MM.1S (cell line): ENCODE results near the gene KIF21B.
A peak's percentile ranks its signal among the peaks of the same experiment; 100 is the strongest.

Source experiments
- DNase-seq: peaks from one replicate; pipeline ENCODE4 v3.0.0-alpha.2; 2015
- H2AFZ ChIP-seq: fragments of 300-600 bp; sonication (generic); 2 replicates; pipeline ENCODE4 v1.6.0; 2016; ENCODE audit warnings: antibody characterized with exemption, low read length
- H3F3A ChIP-seq: fragments of 300-600 bp; sonication (generic); 2 replicates; pipeline ENCODE4 v1.6.1; 2016; ENCODE audit warnings: mild to moderate bottlenecking, antibody characterized with exemption, low read length, moderate library complexity, mixed read lengths; ENCODE audit not compliant: insufficient read depth
- H3K27ac ChIP-seq: fragments of 300-600 bp; sonication (generic); 2 replicates; pipeline ENCODE4 v1.5.1; 2016; ENCODE audit warnings: mild to moderate bottlenecking, low read length
- H3K27me3 ChIP-seq: fragments of 300-600 bp; sonication (generic); replicated peaks from 2 replicates; pipeline ENCODE4 v1.6.0; 2016; ENCODE audit warnings: low read length; ENCODE audit not compliant: insufficient read depth
- H3K36me3 ChIP-seq: fragments of 300-600 bp; sonication (generic); replicated peaks from 2 replicates; pipeline ENCODE4 v1.6.1; 2016; ENCODE audit warnings: mild to moderate bottlenecking, low read length, mixed read lengths; ENCODE audit not compliant: insufficient read depth
- H3K4me1 ChIP-seq: fragments of 300-600 bp; sonication (generic); 2 replicates; pipeline ENCODE4 v1.6.1; 2016; ENCODE audit warnings: low read length, mixed read lengths
- H3K4me2 ChIP-seq: fragments of 300-600 bp; sonication (generic); 2 replicates; pipeline ENCODE4 v1.6.0; 2016; ENCODE audit warnings: low read depth, low read length
- H3K4me3 ChIP-seq: fragments of 300-600 bp; sonication (generic); 2 replicates; pipeline ENCODE4 v1.5.1; 2016; ENCODE audit warnings: low read length, mixed read lengths
- H3K79me2 ChIP-seq: fragments of 300-600 bp; sonication (generic); 2 replicates; pipeline ENCODE4 v1.6.1; 2016; ENCODE audit warnings: mixed run types, low read length, mixed read lengths
- H3K9ac ChIP-seq: fragments of 300-600 bp; sonication (generic); 2 replicates; pipeline ENCODE4 v1.6.1; 2016; ENCODE audit warnings: low read length, mixed read lengths
- H3K9me2 ChIP-seq: fragments of 300-600 bp; sonication (generic); replicated peaks from 2 replicates; pipeline ENCODE4 v1.6.1; 2016; ENCODE audit warnings: mild to moderate bottlenecking, low read length, mixed read lengths; ENCODE audit not compliant: insufficient read depth
- H3K9me3 ChIP-seq: fragments of 300-600 bp; sonication (generic); replicated peaks from 2 replicates; pipeline ENCODE4 v1.6.1; 2016; ENCODE audit warnings: mild to moderate bottlenecking, low read length, mixed read lengths; ENCODE audit not compliant: insufficient read depth
- H4K20me1 ChIP-seq: fragments of 300-600 bp; sonication (generic); 2 replicates; pipeline ENCODE4 v1.6.1; 2016; ENCODE audit warnings: mild to moderate bottlenecking, low read length, moderate library complexity, mixed read lengths; ENCODE audit not compliant: insufficient read depth
- EZH2 ChIP-seq: fragments of 300-600 bp; sonication (generic); optimal IDR thresholded peaks from 2 replicates; pipeline ENCODE3; 2017; ENCODE audit warnings: low read depth, mild to moderate bottlenecking, antibody characterized with exemption, low read length, mixed read lengths
- EZH2phosphoT487 ChIP-seq: fragments of 300-600 bp; sonication (generic); IDR thresholded peaks from 2 replicates; pipeline ENCODE4 v1.6.1; 2018; ENCODE audit warnings: antibody characterized with exemption, low read length
- TF ChIP-seq, protein P1 (sequence below): fragments of 300-600 bp; sonication (generic); IDR thresholded peaks from 2 replicates; pipeline ENCODE4 v1.5.1; 2016; ENCODE audit warnings: antibody characterized with exemption, low read length, mixed read lengths

The KIF21B gene

GRCh38 chr1:201042779-201043461 lies 19.4 kb upstream of the KIF21B start:
- no peak overlapping the region for H3K9ac ChIP-seq
- H3K27ac ChIP-seq = no peak overlapping the region
- no peak overlapping the region; the same call in 1 of the 2 replicates for H2AFZ ChIP-seq
- no peaks in the 10 kb centered on the region for H3K79me2 ChIP-seq
- no peaks in the 10 kb centered on the region for H3K9me2 ChIP-seq
- H3K4me2 ChIP-seq = no peak overlapping the region
- H4K20me1 ChIP-seq = no peaks in the 10 kb centered on the region
- TF ChIP-seq EZH2 = no peak
- TF ChIP-seq, protein P1, sequence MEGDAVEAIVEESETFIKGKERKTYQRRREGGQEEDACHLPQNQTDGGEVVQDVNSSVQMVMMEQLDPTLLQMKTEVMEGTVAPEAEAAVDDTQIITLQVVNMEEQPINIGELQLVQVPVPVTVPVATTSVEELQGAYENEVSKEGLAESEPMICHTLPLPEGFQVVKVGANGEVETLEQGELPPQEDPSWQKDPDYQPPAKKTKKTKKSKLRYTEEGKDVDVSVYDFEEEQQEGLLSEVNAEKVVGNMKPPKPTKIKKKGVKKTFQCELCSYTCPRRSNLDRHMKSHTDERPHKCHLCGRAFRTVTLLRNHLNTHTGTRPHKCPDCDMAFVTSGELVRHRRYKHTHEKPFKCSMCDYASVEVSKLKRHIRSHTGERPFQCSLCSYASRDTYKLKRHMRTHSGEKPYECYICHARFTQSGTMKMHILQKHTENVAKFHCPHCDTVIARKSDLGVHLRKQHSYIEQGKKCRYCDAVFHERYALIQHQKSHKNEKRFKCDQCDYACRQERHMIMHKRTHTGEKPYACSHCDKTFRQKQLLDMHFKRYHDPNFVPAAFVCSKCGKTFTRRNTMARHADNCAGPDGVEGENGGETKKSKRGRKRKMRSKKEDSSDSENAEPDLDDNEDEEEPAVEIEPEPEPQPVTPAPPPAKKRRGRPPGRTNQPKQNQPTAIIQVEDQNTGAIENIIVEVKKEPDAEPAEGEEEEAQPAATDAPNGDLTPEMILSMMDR = peak; percentile 99
- H3K36me3 ChIP-seq = no peaks in the 10 kb centered on the region
- no peaks in the 10 kb centered on the region for H3K9me3 ChIP-seq
- no peaks in the 10 kb centered on the region for H3F3A ChIP-seq
- no peaks in the 10 kb centered on the region for H3K27me3 ChIP-seq
- peak; percentile 81 for DNase-seq
- H3K4me1 ChIP-seq = no peaks in the 10 kb centered on the region
- no peak overlapping the region for H3K4me3 ChIP-seq

DNA sequence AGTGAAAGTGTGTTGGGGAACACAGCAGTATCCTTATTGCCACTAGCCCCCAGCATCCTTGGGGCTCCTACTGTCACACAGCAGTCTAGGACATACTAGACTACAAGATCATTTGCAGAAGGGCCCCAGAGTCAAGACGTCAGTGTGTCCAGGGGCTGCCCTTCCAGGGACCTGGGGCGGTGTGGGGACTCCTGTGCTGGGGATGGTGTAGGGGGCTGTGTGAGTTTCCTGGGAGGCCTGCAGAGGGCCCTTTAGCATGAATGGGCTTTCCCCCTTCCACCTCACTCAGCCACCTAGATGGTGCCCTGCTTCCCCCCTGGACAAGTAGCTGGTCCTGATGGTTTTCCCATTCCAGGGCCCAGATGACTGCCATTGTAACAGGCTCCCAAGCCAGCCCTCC lies 17.5 kb upstream of the KIF21B start:
- Histone ChIP-seq H3K4me2 (no peak overlapping the region), H3K4me3 (no peak overlapping the region), H3K79me2 (no peaks in the 10 kb centered on the region), H3K36me3 (no peaks in the 10 kb centered on the region), H3K9ac (no peak overlapping the region), H2AFZ (no peak overlapping the region), H3K4me1 (no peaks in the 10 kb centered on the region), H3K27ac (no peak overlapping the region), H3K27me3 (no peaks in the 10 kb centered on the region), H3F3A (no peaks in the 10 kb centered on the region), H3K9me2 (no peaks in the 10 kb centered on the region), H4K20me1 (no peaks in the 10 kb centered on the region), H3K9me3 (no peaks in the 10 kb centered on the region)
- DNase-seq = no peak
- TF ChIP-seq, protein P1 = no peak
- TF ChIP-seq EZH2 = no peak
- TF ChIP-seq EZH2phosphoT487 = no peak

DNA sequence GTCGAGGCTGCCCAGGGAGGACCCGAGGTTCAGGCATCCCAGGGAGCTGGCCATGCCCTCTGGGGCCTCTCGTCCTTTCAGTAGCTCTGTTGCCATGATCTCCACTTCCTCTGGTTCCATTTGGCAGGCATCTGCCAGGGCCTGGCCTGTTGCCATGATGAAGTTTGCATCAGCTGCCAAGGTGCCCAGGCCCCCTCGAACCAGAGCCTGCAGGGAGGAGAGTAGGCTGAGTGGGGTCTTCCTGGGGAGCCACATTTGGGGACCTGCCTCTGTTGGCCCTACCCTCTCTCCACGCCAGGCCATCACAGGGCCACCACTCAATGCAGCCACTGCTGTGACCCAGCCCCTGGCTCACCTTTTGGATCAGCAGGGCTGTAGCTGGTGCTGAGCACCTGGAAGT lies 16.4 kb upstream of the KIF21B start:
- H3K4me2 ChIP-seq = no peak overlapping the region
- TF ChIP-seq EZH2phosphoT487 (no peak), EZH2 (no peak)
- TF ChIP-seq, protein P1 = no peak
- no peaks in the 10 kb centered on the region for H3K36me3 ChIP-seq
- H3K9me2 ChIP-seq = no peaks in the 10 kb centered on the region
- no peaks in the 10 kb centered on the region for H3K9me3 ChIP-seq
- no peak overlapping the region for H3K4me3 ChIP-seq
- no peaks in the 10 kb centered on the region for H3K4me1 ChIP-seq
- no peaks in the 10 kb centered on the region for H3K79me2 ChIP-seq
- no peaks in the 10 kb centered on the region for H3F3A ChIP-seq
- no peak overlapping the region for H3K9ac ChIP-seq
- no peak for DNase-seq
- no peak overlapping the region for H2AFZ ChIP-seq
- H4K20me1 ChIP-seq = no peaks in the 10 kb centered on the region
- H3K27me3 ChIP-seq = no peaks in the 10 kb centered on the region
- no peak overlapping the region for H3K27ac ChIP-seq
